ENCODE data around the gene SPO11. TPM values are rescaled to one million over a fixed set of nuclear protein-coding genes. Genes with fewer than 3 reads are reported as not detected.

Gene SPO11
- total and polyA plus RNA-seq, 2 of the 13 experiments (the other 11 are each of a cell fraction or from before 2014, with no cell fraction given) = not detected

DNA sequence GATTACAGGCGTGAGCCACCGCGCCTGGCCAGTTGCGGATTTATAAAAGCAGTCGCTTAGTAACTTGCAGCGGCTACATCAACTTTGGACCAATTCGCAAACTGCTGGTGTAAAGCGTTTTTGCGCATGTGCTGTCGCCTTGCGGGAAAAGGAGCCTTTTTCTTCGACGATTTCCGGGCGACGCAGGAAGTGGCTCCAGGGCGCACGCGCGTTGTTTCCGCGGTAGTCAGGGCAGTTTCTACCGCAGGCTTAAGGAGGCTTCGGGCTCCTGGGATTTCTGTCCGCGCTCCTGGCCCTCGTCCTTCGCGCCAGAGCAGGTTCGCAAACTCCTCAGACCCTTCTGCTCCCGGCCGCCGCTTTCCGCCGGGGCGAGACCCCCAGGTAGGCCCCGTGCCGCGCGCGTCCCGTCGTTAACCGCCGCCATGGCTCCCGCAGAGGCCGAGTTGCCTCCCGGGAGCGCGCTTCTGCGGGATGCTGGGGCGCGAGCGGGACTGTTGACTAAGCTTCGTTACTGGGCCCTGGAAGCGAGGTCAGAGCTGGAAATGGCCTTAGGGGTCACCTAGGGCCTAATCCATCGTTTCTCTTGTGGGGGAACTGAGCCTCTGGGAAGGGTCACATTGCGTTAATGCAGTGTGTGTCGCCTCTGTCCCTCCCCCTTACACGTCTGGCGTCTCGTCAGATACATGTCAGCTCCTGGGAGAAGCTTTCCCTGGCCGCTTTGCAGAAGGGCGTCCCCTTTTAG is 21.6 kb downstream of the SPO11 start, which contains the start of gene RAE1 (continued):
- TF ChIP-seq, protein P1, sequence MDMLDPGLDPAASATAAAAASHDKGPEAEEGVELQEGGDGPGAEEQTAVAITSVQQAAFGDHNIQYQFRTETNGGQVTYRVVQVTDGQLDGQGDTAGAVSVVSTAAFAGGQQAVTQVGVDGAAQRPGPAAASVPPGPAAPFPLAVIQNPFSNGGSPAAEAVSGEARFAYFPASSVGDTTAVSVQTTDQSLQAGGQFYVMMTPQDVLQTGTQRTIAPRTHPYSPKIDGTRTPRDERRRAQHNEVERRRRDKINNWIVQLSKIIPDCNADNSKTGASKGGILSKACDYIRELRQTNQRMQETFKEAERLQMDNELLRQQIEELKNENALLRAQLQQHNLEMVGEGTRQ (IDR thresholded peaks at IDR 0.05; ENCODE audit: low read depth, low read length) = no peak
- TF ChIP-seq, protein P1 (CRISPR knock-in tag; IDR thresholded peaks at IDR 0.05; ENCODE audit: borderline replicate concordance) = no peak; the same call in 1 of the 2 replicates
- TF ChIP-seq HOXA5 (CRISPR knock-in tag; IDR thresholded peaks at IDR 0.05) (peak; percentile 75; the same call in 1 of the 2 replicates), PHF20 (CRISPR knock-in tag; IDR thresholded peaks at IDR 0.05) (peak; percentile 97), NKX3-1 (CRISPR knock-in tag; IDR thresholded peaks at IDR 0.05) (0 out of 2 replicates have a peak, but pooled peaks have one; percentile 44), BORCS8-MEF2B (CRISPR knock-in tag; IDR thresholded peaks at IDR 0.05) (peak; percentile 93), NCOA2 (CRISPR knock-in tag; IDR thresholded peaks at IDR 0.05) (0 out of 2 replicates have a peak, but pooled peaks have one; percentile 11), ZBTB42 (CRISPR knock-in tag; IDR thresholded peaks at IDR 0.05) (peak; percentile 94; the same call in 1 of the 2 replicates), RXRB (CRISPR knock-in tag; IDR thresholded peaks at IDR 0.05; ENCODE audit: borderline replicate concordance) (no peak), ZNF337 (CRISPR knock-in tag; IDR thresholded peaks at IDR 0.05; ENCODE audit: borderline replicate concordance, low read depth) (peak; percentile 90; the same call in 1 of the 2 replicates), SP2 (CRISPR knock-in tag; IDR thresholded peaks at IDR 0.05) (peak; percentile 33; the same call in 1 of the 2 replicates), ZNF777 (CRISPR knock-in tag; IDR thresholded peaks at IDR 0.05) (peak; percentile 96), ZBTB8A (CRISPR knock-in tag; IDR thresholded peaks at IDR 0.05; ENCODE audit: borderline replicate concordance, low read depth) (peak; percentile 94; the same call in 1 of the 2 replicates), NAIF1 (CRISPR knock-in tag; IDR thresholded peaks at IDR 0.05; ENCODE audit: borderline replicate concordance) (peak; percentile 62; the same call in 1 of the 2 replicates), CHD4 (IDR thresholded peaks at IDR 0.05; ENCODE audit: borderline replicate concordance, low read length) (no peak; the same call in 1 of the 2 replicates), ZFP90 (CRISPR knock-in tag; IDR thresholded peaks at IDR 0.05; ENCODE audit: borderline replicate concordance) (no peak; the same call in 1 of the 2 replicates), TEAD3 (CRISPR knock-in tag; optimal IDR thresholded peaks at IDR 0.05; ENCODE audit: borderline replicate concordance) (no peak), CHCHD3 (CRISPR knock-in tag; IDR thresholded peaks at IDR 0.05) (no peak), ZNF235 (CRISPR knock-in tag; IDR thresholded peaks at IDR 0.05; ENCODE audit: borderline replicate concordance) (peak; percentile 92; the same call in 1 of the 2 replicates), ZNF343 (CRISPR knock-in tag; IDR thresholded peaks at IDR 0.05) (peak; percentile 95), AGO1 (IDR thresholded peaks at IDR 0.05; ENCODE audit: low read depth, low read length, poor library complexity, severe bottlenecking) (peak; percentile 66), ZNF746 (CRISPR knock-in tag; IDR thresholded peaks at IDR 0.05) (peak; percentile 79), POGZ (CRISPR knock-in tag; IDR thresholded peaks at IDR 0.05) (peak; percentile 93), TGIF2 (CRISPR knock-in tag; IDR thresholded peaks at IDR 0.05) (peak; percentile 31; the same call in 1 of the 2 replicates)
- TF ChIP-seq, protein P2, sequence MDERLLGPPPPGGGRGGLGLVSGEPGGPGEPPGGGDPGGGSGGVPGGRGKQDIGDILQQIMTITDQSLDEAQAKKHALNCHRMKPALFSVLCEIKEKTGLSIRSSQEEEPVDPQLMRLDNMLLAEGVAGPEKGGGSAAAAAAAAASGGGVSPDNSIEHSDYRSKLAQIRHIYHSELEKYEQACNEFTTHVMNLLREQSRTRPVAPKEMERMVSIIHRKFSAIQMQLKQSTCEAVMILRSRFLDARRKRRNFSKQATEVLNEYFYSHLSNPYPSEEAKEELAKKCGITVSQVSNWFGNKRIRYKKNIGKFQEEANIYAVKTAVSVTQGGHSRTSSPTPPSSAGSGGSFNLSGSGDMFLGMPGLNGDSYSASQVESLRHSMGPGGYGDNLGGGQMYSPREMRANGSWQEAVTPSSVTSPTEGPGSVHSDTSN (CRISPR knock-in tag; IDR thresholded peaks at IDR 0.05) = no peak
- TF ChIP-seq, protein P3, sequence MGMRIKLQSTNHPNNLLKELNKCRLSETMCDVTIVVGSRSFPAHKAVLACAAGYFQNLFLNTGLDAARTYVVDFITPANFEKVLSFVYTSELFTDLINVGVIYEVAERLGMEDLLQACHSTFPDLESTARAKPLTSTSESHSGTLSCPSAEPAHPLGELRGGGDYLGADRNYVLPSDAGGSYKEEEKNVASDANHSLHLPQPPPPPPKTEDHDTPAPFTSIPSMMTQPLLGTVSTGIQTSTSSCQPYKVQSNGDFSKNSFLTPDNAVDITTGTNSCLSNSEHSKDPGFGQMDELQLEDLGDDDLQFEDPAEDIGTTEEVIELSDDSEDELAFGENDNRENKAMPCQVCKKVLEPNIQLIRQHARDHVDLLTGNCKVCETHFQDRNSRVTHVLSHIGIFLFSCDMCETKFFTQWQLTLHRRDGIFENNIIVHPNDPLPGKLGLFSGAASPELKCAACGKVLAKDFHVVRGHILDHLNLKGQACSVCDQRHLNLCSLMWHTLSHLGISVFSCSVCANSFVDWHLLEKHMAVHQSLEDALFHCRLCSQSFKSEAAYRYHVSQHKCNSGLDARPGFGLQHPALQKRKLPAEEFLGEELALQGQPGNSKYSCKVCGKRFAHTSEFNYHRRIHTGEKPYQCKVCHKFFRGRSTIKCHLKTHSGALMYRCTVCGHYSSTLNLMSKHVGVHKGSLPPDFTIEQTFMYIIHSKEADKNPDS (CRISPR knock-in tag; IDR thresholded peaks at IDR 0.05) = no peak; the same call in 1 of the 2 replicates
